HG02642 (cell line): ENCODE data around the gene CAPZB.

Source experiments
- ATAC-seq: cut with Tn5 transposase; IDR thresholded peaks from one replicate; pipeline ENCODE4 v1.9.1; 2021; ENCODE audit warnings: mild to moderate bottlenecking; ENCODE audit not compliant: unreplicated experiment, poor library complexity

The CAPZB gene

DNA sequence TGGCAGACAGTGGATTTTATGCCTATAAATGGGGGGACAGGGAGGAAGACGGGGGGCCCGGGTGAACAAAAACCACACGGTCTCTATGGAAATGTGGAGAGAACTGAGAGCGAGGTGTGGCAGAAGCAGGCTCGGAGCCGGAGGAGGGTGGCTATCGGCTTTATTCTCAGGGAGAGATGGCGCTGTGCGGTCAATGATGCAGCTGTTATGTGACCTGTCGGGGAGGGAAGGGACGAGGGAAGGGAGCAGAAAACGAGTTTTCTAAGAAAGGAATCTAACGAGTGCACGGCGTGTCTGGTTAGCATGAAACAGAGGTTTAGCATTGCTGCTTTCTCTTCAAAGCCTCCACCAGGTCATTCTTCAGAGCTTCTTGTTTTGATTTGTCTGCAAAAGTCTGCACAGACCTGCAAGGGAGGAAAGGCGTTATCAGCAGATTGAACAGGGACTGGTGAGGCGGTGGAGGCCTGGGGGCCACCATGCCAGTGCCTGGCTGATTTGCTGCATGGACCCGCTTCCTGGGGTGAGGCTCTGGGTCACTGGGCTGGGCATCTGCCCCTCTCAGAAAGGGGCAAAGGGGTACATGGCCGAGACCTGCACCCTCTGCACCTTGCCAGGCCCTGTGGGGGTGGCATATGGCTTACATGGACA, 146.0 kb downstream of the CAPZB start:
- no peak for ATAC-seq

DNA sequence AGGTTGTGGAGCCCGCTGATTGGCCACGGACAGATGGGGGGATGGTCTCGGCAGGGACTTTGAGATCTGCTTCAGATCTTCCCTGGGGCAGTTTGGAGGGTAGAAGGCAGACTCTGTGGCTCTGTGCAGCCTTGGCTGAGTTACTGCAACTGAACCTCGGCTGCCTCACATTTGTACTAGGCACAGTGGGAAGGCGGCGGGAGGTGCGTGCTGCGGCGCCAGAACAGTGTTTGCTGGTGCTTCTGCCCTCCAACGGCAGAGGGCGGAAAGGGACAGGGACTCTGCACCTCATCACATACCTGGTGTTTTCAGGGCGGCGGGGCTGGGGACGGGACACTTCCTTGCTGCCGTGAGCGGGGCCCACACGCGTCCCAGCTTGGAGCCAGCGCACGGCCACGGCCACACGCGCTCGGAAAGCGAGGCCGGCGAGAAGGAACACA, 147.0 kb downstream of the CAPZB start:
- no peak for ATAC-seq

DNA sequence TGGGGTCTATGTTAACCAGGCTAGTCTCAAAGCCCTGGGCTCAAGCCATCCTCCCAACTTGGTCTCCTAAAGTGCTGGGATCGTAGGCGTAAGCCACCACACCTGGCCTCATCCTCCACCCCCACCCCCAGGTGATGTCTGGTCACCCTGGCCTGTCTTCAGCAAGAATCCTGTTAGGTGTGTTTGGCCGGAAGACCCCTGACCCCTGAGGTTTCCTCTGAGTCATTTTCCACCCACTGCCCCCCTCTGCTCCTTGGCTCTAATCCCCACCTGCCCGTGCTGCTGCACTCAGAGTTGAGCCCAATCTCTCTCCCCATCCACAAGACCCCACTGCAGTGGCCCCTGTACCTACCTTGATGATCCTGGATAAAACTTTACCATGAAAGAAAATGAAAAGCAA, 148.1 kb downstream of the CAPZB start:
- no peak for ATAC-seq

DNA sequence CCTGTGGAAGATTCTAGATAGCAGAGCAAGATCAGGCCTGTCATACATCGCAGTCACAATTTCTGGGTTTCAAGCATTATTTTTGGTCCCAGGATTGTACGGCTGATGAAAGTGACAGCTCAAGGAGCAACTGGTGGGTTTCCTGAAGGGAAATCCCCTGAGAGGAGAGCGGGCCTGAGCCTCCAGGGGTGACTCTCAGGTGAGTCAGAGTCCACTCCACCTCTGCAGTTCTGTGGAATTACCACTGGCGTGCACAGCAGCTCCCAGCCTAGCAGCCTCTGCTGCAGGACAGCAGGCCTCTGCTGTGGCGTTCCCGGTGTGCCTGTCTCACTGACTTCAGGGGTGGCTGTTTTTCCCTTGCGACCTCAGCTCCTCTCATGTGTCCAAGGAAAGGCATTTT, 148.8 kb downstream of the CAPZB start:
- no peak for ATAC-seq

DNA sequence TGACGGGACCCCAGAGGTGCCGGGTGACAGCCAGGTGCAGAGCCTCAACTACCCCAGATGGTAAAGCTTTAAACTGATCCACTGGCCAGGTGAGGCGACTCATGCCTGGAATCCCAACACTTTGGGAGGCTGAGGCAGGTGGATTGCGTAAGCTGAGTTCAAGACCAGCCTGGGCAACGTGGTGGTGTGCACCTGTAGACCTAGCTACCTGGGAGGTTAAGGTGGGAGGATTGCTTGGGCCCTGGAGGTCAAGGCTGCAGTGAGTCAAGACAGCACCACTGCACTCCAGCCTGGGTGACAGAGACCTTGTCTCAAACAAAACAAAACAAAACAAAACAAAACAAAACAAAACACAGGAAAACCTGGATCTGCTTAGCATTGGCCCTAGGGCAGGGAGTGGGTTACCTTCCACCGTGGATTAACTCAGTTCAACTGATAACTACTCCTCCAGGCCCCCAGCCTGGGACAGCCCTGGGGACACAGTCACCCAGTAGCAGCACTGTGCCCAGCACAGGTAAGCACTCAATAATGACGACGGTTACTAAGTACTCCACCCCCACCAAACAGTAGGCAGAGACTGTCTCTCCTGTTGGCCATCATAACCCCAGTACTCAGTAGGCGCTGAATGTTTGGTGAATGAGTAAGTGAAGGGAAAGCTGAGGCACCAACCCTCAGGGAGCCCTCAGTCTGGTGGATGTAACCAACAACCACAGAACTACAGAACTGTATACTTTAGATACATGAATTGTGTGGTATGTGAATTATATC, 151.6 kb downstream of the CAPZB start:
- no peak for ATAC-seq

DNA sequence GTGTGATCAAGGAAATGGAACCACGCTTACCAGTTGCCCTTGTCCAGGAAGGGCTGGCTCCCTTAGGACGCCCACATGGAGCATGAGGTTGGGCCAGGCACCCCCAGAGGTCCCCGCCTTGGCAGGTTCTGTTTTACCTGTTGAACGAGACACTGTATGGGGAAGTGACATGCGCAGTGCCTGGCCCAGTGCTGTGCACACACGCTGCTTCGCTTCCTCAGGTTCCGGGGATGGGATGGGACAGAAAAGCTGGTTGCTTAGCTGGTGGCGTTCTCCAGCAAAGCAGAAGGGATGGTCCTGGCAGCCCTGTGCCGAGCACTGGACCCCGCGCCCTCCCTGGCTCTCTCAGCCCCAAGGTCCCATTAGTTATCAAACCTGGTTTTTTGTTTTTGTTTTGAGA, 152.5 kb downstream of the CAPZB start:
- ATAC-seq, result no peak

DNA sequence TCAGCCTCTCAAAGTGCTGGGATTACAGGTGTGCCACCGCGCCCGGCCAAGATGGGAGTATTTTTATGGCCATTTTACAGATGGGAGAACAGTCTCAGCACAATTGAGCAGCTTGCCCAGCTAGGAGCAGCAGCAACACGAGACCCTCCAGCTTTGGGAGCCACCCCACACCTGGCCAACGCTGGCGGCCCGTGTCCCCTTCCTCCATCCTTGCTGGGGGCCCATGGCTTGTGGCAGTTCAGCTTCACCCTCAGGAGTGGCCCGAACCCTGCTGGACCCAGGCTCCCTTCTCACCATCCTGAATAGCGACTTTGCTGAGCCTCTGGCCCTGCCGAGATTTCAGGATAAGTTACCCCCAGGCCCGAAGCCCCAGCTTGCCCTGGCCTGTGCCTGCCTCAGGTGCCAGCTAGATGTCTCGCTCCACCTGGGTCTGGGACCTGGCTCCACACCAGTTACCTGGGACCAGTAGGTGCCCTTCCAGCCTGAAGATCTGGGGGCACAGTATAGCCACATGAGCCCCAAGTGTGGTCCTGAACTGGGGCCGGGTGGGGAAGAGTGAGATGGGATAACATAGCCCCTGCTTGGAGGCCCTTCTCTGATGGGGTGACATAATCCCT, 154.0 kb downstream of the CAPZB start:
- no peak for ATAC-seq

DNA sequence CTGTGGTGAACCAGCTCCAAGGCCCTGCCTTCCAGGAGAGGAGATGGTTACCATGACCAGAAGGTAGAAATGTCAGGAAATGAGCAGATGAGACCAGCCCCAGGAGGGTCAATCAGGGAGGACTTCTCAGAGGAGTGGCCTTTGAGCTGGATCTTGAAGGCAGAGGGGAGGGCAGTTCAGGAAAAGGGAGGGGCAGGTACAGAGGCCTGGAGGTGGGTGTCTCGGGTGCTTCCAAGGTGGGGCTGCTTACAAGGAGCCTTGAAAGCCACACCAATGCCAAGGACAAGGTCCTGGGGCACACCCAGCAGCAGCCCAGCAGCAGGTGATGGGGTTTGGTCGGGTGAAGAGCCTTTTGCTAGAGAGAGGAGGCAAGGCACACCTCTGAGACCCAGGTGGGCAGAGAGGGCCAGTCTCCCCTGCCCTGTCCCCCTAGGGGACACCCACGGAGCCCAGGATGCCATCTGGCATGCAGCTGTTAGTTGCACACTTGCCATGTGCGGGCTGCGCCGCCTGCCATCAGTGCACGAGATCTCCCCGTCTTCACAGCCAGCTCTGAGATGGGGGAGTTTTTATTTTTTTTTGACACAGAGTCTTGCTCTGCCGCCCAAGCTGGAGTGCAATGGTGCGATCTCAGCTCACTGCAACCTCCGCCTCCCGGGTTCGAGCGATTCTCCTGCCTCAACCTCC, 154.7 kb downstream of the CAPZB start:
- no peak for ATAC-seq

DNA sequence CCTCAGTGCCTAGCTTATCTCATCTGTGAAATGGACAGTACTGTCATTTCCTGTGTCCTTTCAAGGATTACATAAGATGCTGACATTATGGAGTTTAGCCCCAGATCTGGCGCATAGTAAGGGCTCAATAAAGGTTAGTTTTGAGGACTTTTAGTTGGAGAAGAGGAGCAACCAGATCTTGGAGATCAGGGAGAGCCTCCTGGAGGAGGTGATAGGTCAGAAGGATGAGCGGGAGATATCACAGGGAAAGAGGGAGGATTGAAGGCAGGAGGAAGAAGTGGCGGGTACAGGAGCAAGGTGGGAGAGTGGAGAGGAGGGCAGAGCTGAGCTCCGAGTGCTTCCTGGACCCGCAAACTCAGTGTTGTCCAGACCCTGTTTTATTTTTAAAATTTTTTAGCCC, 155.7 kb downstream of the CAPZB start:
- no peak for ATAC-seq

DNA sequence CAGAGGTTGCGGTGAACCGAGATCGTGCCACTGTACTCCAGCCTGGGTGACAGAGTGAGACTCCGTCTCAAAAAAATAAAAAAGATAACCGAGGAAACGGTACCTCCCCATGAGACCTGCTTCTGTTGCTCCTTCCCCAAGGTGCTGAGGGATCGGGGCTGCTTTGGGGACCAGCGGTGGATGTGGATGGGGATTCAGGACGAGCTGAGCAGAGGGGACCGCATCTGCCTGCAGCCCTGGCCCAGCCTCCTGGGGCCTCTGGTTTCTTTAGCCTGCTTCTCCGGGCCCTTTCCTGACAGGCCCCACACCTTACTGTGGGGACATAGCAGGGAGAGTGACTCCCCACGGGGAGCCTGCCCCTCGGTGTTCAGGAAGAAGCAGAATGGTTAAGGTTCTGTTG, 156.2 kb downstream of the CAPZB start:
- no peak for ATAC-seq

DNA sequence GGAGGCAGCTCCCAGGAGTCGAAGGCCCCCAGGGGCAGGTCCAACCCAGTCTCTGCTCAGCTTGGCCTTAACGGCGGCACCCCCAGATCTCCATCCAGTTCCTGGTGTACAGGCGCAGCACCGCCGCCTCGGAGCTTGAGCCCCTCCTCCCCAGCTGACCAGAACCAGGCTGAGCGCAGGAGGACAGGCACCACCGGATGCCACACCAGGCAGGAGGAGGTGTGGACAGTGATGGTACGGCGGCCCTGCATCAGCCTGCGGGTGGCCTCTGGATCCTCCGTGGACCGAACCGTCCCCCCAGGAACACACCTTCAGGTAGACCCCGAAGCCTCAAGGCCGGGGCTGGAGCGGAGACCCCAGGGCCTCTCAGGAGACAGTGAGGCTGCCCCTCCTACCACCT, 156.9 kb downstream of the CAPZB start:
- ATAC-seq, result no peak

DNA sequence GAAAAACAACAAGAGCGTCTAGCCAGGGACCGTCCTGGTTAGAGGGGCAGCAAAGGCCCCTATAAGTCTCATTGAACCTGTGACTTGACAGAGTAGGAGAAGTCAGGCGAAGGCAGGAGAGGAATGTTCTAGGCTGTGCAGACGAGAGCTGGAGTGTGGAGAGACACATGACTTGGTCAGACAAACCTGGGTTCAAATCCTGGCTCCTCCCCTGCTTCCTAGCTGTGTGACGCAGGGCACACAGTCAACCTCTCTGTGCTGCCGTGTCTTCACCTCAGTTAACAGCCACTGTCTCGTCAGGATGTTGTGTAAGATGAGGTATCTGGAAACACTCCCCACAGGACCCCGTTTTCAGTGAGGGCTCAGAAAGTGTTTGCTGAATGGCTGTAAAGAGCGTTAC, 157.6 kb downstream of the CAPZB start:
- no peak for ATAC-seq

DNA sequence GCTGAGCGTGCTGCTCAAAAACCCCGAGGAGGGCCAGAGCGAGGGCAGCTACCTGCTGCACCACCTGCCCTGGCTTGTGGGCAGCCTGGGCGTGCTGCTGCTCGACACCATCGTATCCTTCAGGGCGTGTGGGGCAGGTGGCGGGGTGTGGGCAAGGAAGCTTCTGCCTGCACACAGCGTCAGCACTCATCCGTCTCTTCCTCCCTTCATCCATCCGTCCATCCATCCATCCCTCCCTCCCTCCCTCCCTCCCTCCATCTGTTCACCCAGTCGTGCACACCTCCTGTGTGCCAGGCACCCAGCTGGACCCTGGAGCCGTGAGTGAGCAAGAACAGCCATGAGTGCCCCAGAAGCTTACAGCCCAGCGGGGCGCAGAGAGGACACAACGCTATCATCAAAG, 158.0 kb downstream of the CAPZB start:
- ATAC-seq, result no peak

DNA sequence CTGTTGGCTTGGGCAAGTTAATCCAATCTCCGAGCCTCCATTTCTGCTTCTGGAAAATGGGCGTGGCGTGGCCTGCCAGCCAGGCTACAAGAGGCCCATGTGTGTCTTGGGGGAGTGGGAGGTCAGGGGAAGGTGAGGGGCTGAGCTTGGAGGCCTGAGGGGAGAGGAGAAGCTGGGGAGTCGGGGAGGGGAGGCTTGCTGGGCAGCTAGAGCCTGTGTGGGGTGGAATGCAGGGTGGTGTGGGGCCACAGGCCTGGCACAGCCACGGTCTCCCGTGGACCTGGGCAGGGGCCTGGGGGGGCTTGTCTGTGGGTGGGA, 158.6 kb downstream of the CAPZB start:
- ATAC-seq, result no peak

DNA sequence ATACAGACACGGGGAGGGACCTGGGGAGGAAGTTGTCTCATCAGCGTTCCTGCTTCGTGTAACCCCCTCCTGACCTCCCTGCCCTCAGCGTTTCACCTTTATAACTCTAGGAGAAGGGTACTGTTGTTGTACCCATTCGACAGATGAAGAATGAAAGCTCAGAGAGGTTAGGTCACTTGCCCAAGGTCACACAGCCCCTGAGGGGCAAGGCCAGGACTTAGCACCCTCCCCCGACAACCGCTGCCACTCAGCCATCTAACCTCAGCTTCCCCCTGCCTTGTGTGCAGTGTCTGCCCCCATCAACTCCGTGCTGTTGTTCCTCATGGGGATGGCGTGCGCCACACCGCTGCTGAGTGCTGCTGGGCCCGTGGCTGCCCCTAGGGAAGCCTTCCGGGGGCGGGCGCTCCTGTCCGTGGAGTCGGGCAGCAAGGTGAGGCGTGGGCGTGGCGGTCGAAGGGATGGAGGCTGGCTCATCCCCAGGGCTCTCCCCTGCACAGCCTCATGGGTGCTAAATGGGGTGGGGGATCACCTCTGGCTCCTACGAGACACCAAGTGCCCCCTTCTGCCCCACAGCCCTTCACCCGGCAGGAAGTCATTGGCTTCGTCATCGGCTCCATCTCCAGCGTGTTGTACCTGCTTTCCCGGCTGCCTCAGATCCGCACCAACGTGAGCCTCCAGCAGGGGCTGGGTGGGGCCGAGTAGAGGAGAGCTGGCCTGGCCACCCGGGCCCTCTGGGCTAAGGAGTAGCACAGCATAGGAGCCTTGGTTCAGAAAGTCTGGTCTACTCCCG, 159.2 kb downstream of the CAPZB start:
- ATAC-seq, result no peak

DNA sequence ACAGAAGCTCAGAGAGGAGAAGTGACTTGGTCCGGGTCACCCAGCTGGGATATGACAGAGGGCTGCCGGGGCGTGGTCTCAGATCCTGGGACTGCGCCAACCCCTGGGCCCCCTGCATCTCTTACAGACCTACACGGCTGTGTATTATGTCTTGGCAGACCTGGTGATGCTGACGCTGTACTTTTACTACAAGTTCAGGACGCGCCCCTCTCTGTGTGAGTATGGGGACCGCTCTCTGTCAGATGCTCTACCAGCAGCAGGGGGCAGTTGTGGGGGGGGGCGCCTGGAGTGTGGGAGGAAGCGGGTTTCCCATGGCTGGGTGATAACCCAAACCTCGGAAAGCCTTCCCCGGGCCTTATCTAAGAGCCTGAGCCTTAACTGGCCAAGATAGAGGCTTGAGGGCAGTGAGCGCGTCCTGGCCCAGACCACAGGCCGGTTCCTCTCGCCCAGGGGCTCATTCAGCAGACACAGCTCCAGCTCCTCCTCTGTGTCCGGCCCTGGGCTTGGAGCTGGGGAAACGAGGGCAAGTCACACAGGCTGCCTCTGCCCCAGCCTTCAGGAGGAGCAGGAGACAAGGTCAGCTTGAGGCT, 159.9 kb downstream of the CAPZB start:
- ATAC-seq, result no peak

DNA sequence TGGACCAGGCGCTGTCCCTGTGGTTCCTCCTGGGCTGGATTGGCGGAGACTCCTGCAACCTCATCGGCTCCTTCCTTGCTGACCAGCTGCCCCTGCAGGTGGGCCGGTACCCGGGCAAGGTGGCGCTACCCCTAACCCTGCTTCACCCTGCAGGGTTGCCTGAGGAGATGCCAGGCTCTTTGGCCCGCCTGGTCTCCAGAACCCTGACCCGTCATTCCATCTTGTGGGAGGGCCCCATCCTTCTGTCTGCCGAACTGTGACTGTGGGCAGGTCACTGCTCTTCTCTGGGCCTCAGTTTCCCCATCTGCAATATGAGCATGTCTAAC, 160.7 kb downstream of the CAPZB start:
- ATAC-seq, result no peak

DNA sequence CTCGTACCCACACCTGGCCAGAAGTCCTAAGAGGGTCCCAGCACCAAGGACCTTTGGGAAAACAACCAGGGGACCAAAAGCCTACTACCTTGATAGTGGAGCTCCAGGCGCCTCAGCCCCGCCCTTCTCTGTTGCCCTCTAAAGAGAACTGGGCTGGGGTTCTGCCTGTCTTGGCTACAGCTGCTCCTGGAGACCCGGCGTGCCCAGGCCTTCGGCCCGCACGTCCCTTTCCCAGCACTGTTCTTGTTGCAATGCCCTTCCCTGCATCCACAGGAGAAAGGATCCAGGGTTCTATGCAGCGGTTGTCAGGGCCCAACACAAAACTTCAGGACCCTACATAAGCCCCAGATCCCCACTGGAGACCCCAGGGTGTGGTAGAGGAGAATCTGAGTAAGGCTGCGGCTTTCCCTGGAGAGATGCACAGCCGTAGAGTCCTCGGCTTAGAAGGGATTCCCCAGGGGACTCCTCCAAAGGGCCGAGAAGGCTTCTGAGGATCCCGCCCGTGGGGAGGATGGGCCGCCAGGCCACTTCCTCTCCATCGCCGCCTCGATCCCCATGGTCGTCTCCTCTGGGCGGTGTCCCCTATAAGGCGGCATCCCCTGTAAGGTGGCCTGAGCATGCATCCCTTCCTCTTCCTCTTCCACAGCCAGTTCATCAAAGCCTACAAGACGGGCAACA, 161.2 kb downstream of the CAPZB start:
- no peak for ATAC-seq

DNA sequence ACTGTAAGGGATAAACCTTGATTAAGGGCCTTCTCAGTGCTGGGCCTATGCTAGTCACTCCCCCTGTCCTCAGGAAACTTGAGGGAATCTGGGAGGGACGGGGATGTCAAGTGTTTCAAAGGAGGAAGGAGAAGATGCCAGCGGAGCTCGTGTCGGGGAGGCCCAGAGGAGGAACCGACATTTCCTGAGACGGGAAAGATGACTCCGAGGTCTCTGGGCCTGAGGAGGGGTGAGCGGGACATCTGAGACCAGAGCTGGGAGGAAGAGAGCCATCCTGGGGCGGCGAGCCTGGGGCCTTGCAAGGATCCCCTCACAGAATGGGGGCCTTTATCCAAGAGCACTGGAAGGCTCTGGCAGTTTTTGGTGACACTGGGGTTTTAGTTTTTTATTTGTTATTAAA, 162.9 kb downstream of the CAPZB start:
- ATAC-seq, result no peak

DNA sequence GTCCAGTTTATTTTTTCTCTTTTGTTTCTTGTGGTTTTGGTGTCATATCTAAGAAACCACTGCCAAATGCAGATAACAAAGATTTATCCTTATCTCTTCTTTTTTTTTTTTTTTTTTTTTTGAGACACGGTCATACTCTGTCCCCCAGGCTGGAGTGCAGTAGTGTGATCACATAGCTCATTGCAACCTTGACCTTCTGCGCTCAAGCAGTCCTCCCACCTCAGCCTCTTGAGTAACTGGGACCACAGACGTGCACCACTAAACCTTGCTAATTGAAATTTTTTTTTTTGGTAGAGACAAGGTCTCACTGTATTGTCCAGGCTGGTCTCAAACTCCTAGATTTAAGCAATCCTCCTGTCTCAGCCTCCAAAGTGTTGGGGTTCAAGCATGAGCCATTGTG, 164.3 kb downstream of the CAPZB start:
- no peak for ATAC-seq
